Spinal cord (tissue), 10 donors: ENCODE results near the gene CD52. TPM values are rescaled to one million over a fixed set of nuclear protein-coding genes. Genes with fewer than 3 reads are reported as not detected.
A peak's percentile ranks its signal among the peaks of the same experiment; 100 is the strongest.

Experiments used
- DNase-seq, 6 donors: peaks; one replicate each; pipeline versions ENCODE4 v3.0.0 to v3.0.0-alpha.2; 2013 to 2015; ENCODE audit warnings: low spot score in 6 of 6, low read depth in 4 of 6
- H3K27ac ChIP-seq: one replicate; pipeline ENCODE4 v1.5.1; 2013; ENCODE audit warnings: low read depth, low read length, control low read depth
- H3K27me3 ChIP-seq: one replicate; pipeline ENCODE4 v1.6.1; 2013; ENCODE audit warnings: low read length; ENCODE audit not compliant: control insufficient read depth, insufficient read depth
- H3K36me3 ChIP-seq: one replicate; pipeline ENCODE4 v1.6.1; 2013; ENCODE audit warnings: low read length; ENCODE audit not compliant: control insufficient read depth, insufficient read depth
- H3K4me1 ChIP-seq: one replicate; pipeline ENCODE4 v1.6.1; 2013; ENCODE audit warnings: low read length; ENCODE audit not compliant: control insufficient read depth, insufficient read depth
- H3K4me3 ChIP-seq: one replicate; pipeline ENCODE4 v1.5.1; 2013; ENCODE audit warnings: low read depth, low read length, control low read depth
- H3K9me3 ChIP-seq: one replicate; pipeline ENCODE4 v1.6.1; 2013; ENCODE audit warnings: low read length; ENCODE audit not compliant: control insufficient read depth, insufficient read depth
- WGBS: methylation state at CpG from one replicate; pipeline ENCODE4 v1.1.5; 2013; ENCODE audit warnings: missing lambda C conversion rate; ENCODE audit not compliant: insufficient coverage; 5-methylcytosine and 5-hydroxymethylcytosine counted together
- polyA plus RNA-seq, 2 donors: library from polyadenylated mRNA; unstranded; fragments of 120-200 nt; gene quantifications; one replicate each; pipeline ENCODE4 v1.2.1, GENCODE V29; 2013; ENCODE audit not compliant: insufficient read length in 2 of 2
- total RNA-seq, 2 donors: library from RNA; depleted of rRNA in 1 of 2; stranded (reverse); fragments of 120-200 nt in 1 of 2; fragments of >200 nt in 1 of 2; gene quantifications; one replicate each; pipeline versions ENCODE4 v1.2.3 to v1.2.4, GENCODE V29; 2013 to 2014
- donor health status: healthy.

CD52 gene
- total and polyA plus RNA-seq, 4 donors = 0.57 to 1.4 (median 1.2) TPM

GRCh38 chr1:26315874-26316850, 1.6 kb upstream of the CD52 start:
- no peaks in the 10 kb centered on the region for H3K4me1 ChIP-seq
- H3K27me3 ChIP-seq = no peaks in the 10 kb centered on the region
- no peaks in the 10 kb centered on the region for H3K36me3 ChIP-seq
- H3K4me3 ChIP-seq = no peak overlapping the region
- H3K9me3 ChIP-seq = no peaks in the 10 kb centered on the region
- H3K27ac ChIP-seq = no peak overlapping the region
- DNase-seq = no peak
- 85% methylated on average over 3 of the region's 8 CpGs for WGBS

DNA sequence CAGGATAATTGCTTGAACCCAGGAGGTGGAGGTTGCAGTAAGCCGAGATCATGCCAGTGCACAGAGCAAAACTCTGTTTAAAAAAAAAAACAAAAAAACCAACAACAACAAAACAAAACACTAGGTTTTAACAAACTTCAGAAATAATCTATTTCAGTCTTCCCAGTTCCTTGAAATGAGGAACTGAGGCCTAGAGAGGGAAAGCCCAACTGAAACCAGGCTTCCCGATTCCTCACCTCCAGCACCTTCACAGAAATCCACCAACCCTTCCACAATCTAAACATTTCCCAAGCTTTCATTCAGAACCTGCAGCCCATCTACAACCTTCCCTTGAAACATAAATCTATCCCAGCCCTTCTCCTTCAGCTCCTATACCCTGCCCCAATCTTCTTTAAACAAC, 612 bp upstream of the CD52 start:
- Histone ChIP-seq H3K27me3 (no peaks in the 10 kb centered on the region), H3K4me3 (no peak overlapping the region), H3K9me3 (no peaks in the 10 kb centered on the region), H3K4me1 (peaks cover 3% of the 10 kb centered on the region), H3K27ac (no peak overlapping the region), H3K36me3 (peaks cover 3% of the 10 kb centered on the region)
- no peak for DNase-seq
- 100% methylated on average over 1 of the region's 2 CpGs for WGBS

DNA sequence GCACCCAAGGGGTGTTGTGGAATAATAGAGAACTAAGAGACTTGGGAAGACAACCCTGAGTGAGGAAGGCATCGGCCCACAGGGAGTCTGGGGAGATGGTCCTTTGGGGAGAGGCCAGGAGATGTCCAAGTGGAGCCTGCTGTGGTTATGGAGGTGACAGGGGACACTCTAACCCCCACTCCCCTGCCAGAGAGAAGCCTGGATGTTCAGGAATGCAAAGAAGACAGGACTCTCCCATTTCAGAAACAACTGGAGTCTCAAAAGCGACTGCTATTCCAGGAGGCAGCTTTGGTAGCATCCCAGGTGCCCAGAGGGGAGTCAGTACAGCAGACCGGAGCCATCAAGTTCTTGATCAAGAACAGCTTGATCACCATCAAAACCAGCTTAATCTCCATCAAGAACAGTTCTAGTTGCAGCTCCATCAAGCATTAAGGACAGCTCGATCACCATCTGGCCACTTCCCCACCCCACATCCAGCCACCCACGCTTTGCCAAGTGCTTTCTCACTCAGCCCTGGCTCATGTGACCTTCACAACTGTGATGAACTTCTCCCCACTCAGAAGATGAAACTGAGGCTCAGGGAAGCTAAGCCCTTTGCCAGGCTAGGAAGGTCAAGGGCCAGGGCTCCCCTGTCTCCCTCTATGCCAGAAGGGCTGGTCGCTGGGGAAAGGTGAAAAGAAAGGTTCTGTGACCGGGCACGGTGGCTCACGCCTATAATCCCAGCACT, 743 bp downstream of the CD52 start:
- no peak overlapping the region for H3K4me3 ChIP-seq
- H3K4me1 ChIP-seq = peaks cover 3% of the 10 kb centered on the region
- WGBS = 91% methylated on average over 5 of the region's 9 CpGs
- no peak for DNase-seq
- H3K36me3 ChIP-seq = peaks cover 3% of the 10 kb centered on the region
- no peaks in the 10 kb centered on the region for H3K27me3 ChIP-seq
- H3K9me3 ChIP-seq = no peaks in the 10 kb centered on the region
- no peak overlapping the region for H3K27ac ChIP-seq

GRCh38 chr1:26320896-26321295, 3.1 kb downstream of the CD52 start:
- no peak for DNase-seq
- no peak overlapping the region for H3K4me3 ChIP-seq
- no CpG with 5 or more reads among the region's 2 CpGs for WGBS

DNA sequence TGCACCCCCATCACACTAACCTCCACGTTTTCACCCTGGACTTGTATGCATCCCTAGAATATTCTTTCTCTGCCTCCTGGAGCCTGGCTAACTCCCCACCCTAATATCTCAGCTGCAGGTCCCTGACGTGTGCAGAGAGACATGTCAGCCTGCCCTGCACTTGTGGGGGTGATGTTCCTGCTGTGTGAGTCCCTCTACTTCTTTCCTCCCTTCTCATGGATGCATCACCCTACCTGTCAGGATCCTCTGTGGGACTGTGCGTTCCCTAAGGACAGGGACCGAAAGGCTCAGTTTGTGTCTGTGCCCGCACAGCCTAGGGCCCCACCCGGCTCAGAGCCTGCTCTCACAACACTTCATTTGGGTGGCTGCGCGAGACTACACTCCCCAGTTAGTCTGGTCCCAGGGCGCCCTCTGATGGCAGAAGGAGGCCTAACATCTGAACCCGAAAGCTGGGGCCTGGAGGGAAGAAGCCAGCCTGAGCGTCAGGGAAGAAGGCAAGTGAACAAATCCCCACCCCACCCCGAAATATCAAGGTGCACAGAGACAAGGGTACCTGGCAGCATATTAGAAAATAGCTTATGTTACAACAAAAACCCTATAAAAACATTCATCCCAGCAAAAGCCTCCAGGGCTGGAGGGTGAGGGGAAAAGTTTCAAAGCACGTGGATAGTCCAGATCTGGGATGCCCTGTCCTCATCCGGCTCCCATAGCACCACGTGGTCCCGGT, 3.7 kb downstream of the CD52 start:
- peaks cover 3% of the 10 kb centered on the region for H3K36me3 ChIP-seq
- WGBS = 9% methylated on average over 10 of the region's 16 CpGs
- H3K4me1 ChIP-seq = peaks cover 3% of the 10 kb centered on the region
- H3K4me3 ChIP-seq = no peak overlapping the region
- H3K9me3 ChIP-seq = no peaks in the 10 kb centered on the region
- H3K27ac ChIP-seq = no peak overlapping the region
- H3K27me3 ChIP-seq = no peaks in the 10 kb centered on the region
- peak; percentile 56 to 92 (median 67) for DNase-seq

More at GRCh38 chr1:26320896-26321295, 3.1 kb downstream of the CD52 start:
- Histone ChIP-seq H3K36me3 (peaks cover 3% of the 10 kb centered on the region), H3K27ac (no peak overlapping the region), H3K4me1 (peaks cover 3% of the 10 kb centered on the region), H3K9me3 (no peaks in the 10 kb centered on the region), H3K27me3 (no peaks in the 10 kb centered on the region)

DNA sequence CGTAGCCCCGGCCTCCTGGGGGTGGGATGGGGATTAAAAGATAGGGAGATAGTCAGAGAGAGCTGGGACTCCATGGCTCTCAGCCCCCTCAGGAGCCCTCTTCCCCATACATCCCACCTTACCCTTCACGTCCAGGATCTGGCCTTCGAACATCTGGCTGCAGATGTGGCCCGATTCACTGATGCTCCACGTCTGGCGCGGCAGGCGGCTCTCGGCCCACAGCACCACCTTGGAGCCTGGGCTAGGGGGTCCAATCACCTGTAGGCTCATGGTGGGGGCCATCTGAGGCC, 4.2 kb downstream of the CD52 start:
- Histone ChIP-seq H3K27ac (no peak overlapping the region), H3K4me3 (no peak overlapping the region), H3K4me1 (peaks cover 3% of the 10 kb centered on the region), H3K9me3 (no peaks in the 10 kb centered on the region), H3K36me3 (peaks cover 3% of the 10 kb centered on the region), H3K27me3 (no peaks in the 10 kb centered on the region)
- 87% methylated on average over 8 of the region's 10 CpGs for WGBS
- no peak for DNase-seq

GRCh38 chr1:26323382-26323781, 5.6 kb downstream of the CD52 start:
- WGBS = 100% methylated on average over 1 of the region's 2 CpGs
- Histone ChIP-seq H3K4me3 (no peak overlapping the region), H3K27ac (no peak overlapping the region), H3K36me3 (peaks cover 3% of the 10 kb centered on the region), H3K4me1 (peaks cover 3% of the 10 kb centered on the region), H3K9me3 (no peaks in the 10 kb centered on the region), H3K27me3 (no peaks in the 10 kb centered on the region)
- DNase-seq = no peak

GRCh38 chr1:26324550-26324949, 6.8 kb downstream of the CD52 start:
- no peak for DNase-seq
- peaks cover 3% of the 10 kb centered on the region for H3K4me1 ChIP-seq
- no peak overlapping the region for H3K27ac ChIP-seq
- peaks cover 3% of the 10 kb centered on the region for H3K36me3 ChIP-seq
- H3K9me3 ChIP-seq = no peaks in the 10 kb centered on the region
- H3K4me3 ChIP-seq = no peak overlapping the region
- no peaks in the 10 kb centered on the region for H3K27me3 ChIP-seq
- 100% methylated on average over 1 of the region's 3 CpGs for WGBS

DNA sequence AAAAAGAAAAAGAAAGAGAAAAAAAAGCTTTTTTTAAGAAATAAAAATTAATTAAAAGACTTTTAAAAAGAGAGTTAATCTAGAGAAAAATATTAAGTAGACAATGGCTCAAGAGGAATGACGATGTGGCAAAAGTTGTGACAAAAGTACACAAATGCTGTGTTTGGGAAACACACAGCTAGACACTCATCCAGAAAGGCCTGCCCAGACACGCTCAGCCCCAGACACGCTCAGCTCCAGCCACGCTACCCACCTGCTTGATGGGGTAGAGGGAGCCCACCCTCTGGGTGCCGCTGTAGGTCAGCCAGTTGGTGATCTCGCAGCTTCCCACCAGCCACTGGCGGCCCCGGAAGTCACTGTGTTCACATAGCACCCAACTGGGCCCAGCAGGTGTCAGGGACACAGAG, 10.2 kb downstream of the CD52 start:
- no peaks in the 10 kb centered on the region for H3K9me3 ChIP-seq
- H3K27me3 ChIP-seq = no peaks in the 10 kb centered on the region
- WGBS = 83% methylated on average over 7 of the region's 8 CpGs

More for the DNA sequence above, 10.2 kb downstream of the CD52 start:
- H3K27ac ChIP-seq = no peak overlapping the region
- no peaks in the 10 kb centered on the region for H3K36me3 ChIP-seq
- no peak overlapping the region for H3K4me3 ChIP-seq
- no peak for DNase-seq
- H3K4me1 ChIP-seq = no peaks in the 10 kb centered on the region
